ENCODE measurements around the gene HOGA1. TPM values are rescaled to one million over a fixed set of nuclear protein-coding genes. Genes with fewer than 3 reads are reported as not detected.
A peak's percentile ranks its signal among the peaks of the same experiment; 100 is the strongest.

Gene HOGA1
- total and polyA plus RNA-seq, 2 experiments from 2014 or later: 5.8 to 6.9 TPM

- TF ChIP-seq CTCF (IDR thresholded peaks at IDR 0.05; ENCODE audit: poor library complexity) (no peak), EZH2phosphoT487 (IDR thresholded peaks at IDR 0.05; ENCODE audit: low read depth, severe bottlenecking, unreplicated experiment) (no peak), EZH2 (IDR thresholded peaks at IDR 0.05; ENCODE audit: borderline replicate concordance) (no peak)
- no peak overlapping the region for H3K4me3 ChIP-seq
- H3K27ac ChIP-seq: peak overlapping the region; percentile 89
- H3K27me3 ChIP-seq: no peaks in the 10 kb centered on the region
- no peaks in the 10 kb centered on the region for H3K9me3 ChIP-seq (ENCODE audit: low read depth)
- H3K4me1 ChIP-seq (ENCODE audit: insufficient read depth): peaks cover 19% of the 10 kb centered on the region
- no peak overlapping the region for H2AFZ ChIP-seq
- DNase-seq (ENCODE audit: low spot score): peak; percentile 71
- WGBS (ENCODE audit: low lambda C conversion rate, missing lambda C conversion rate): 68% methylated on average over 3 of the region's 3 CpGs
- no peaks in the 10 kb centered on the region for H3K79me2 ChIP-seq
- no peaks in the 10 kb centered on the region for H3K9me2 ChIP-seq (replicated peaks; ENCODE audit: insufficient read depth)
- no peaks in the 10 kb centered on the region for H3K36me3 ChIP-seq (replicated peaks; ENCODE audit: insufficient read depth, low read depth)
- peak overlapping the region; percentile 35 for H3K4me2 ChIP-seq
- no peaks in the 10 kb centered on the region for H4K20me1 ChIP-seq (ENCODE audit: insufficient read depth, poor library complexity, severe bottlenecking)
Observed at GRCh38 chr10:97571622-97572021, 12.6 kb upstream of the HOGA1 start.

- peak within 1 kb of the TSS; percentile 35 for H3K4me2 ChIP-seq
- peak within 1 kb of the TSS; percentile 89 for H3K27ac ChIP-seq
Observed at GRCh38 chr10:97572214-97572989, 11.8 kb upstream of the HOGA1 start, which contains the start of gene ANKRD2. Gene ANKRD2 (plus strand): TSS chr10:97572779. CDS start chr10:97572789, 10 bp downstream.

GRCh38 chr10:97573021-97573420, 11.2 kb upstream of the HOGA1 start:
- no peaks in the 10 kb centered on the region for H3K36me3 ChIP-seq (replicated peaks; ENCODE audit: insufficient read depth, low read depth)

More at GRCh38 chr10:97572214-97572989, 11.8 kb upstream of the HOGA1 start, which contains the start of gene ANKRD2:
- no peaks in the 10 kb centered on the region for H4K20me1 ChIP-seq (ENCODE audit: insufficient read depth, poor library complexity, severe bottlenecking)
- WGBS (ENCODE audit: low lambda C conversion rate, missing lambda C conversion rate): 77% methylated on average over 14 of the region's 16 CpGs
- TF ChIP-seq EZH2phosphoT487 (IDR thresholded peaks at IDR 0.05; ENCODE audit: low read depth, severe bottlenecking, unreplicated experiment) (no peak), CTCF (IDR thresholded peaks at IDR 0.05; ENCODE audit: poor library complexity) (peak; percentile 81), EZH2 (IDR thresholded peaks at IDR 0.05; ENCODE audit: borderline replicate concordance) (no peak)
- H3K27me3 ChIP-seq: no peaks in the 10 kb centered on the region
- no peak within 1 kb of the TSS for H3K4me3 ChIP-seq
- DNase-seq (ENCODE audit: low spot score): peak; percentile 83
- no peaks in the 10 kb centered on the region for H3K9me3 ChIP-seq (ENCODE audit: low read depth)
- no peak within 1 kb of the TSS for H2AFZ ChIP-seq
- no peaks in the 10 kb centered on the region for H3K36me3 ChIP-seq (replicated peaks; ENCODE audit: insufficient read depth, low read depth)
- H3K79me2 ChIP-seq: no peaks in the 10 kb centered on the region
- H3K4me1 ChIP-seq (ENCODE audit: insufficient read depth): peaks cover 19% of the 10 kb centered on the region
- no peaks in the 10 kb centered on the region for H3K9me2 ChIP-seq (replicated peaks; ENCODE audit: insufficient read depth)

More at GRCh38 chr10:97573021-97573420, 11.2 kb upstream of the HOGA1 start:
- 100% methylated on average over 2 of the region's 2 CpGs for WGBS (ENCODE audit: low lambda C conversion rate, missing lambda C conversion rate)
- no peak overlapping the region for H3K4me2 ChIP-seq
- H2AFZ ChIP-seq: no peak overlapping the region
- H3K4me1 ChIP-seq (ENCODE audit: insufficient read depth): peaks cover 19% of the 10 kb centered on the region
- H3K4me3 ChIP-seq: no peak overlapping the region
- no peak overlapping the region for H3K27ac ChIP-seq
- H4K20me1 ChIP-seq (ENCODE audit: insufficient read depth, poor library complexity, severe bottlenecking): no peaks in the 10 kb centered on the region
- H3K9me3 ChIP-seq (ENCODE audit: low read depth): no peaks in the 10 kb centered on the region
- DNase-seq (ENCODE audit: low spot score): no peak
- TF ChIP-seq EZH2phosphoT487 (IDR thresholded peaks at IDR 0.05; ENCODE audit: low read depth, severe bottlenecking, unreplicated experiment): no peak
- no peak for TF ChIP-seq CTCF (IDR thresholded peaks at IDR 0.05; ENCODE audit: poor library complexity)
- H3K79me2 ChIP-seq: no peaks in the 10 kb centered on the region
- H3K27me3 ChIP-seq: no peaks in the 10 kb centered on the region
- H3K9me2 ChIP-seq (replicated peaks; ENCODE audit: insufficient read depth): no peaks in the 10 kb centered on the region

All from hepatocyte (in vitro differentiated cells).